ENCODE data around the gene DLG4. TPM values are rescaled to one million over a fixed set of nuclear protein-coding genes. Genes with fewer than 3 reads are reported as not detected.

Gene DLG4
- total and polyA plus RNA-seq, 2 donors (not counting 3 experiments of a cell fraction or from before 2014, with no cell fraction given), result 14.9 to 34.6 TPM

- BruUV-seq (replicated peaks), result TSS peak; percentile 23
- H3K9ac ChIP-seq (replicated peaks; ENCODE audit: extremely low read depth, insufficient read depth, low read length), result no peak overlapping the region
- H3K4me3 ChIP-seq (replicated peaks in 1 of 3; ENCODE audit: insufficient read depth in 1 of 3, low read depth in 1 of 3, low read length in 3 of 3), result no peak overlapping the region
- DNase-seq (ENCODE audit: low read depth, low spot score), result no peak
- FAIRE-seq, result no peak
- H3K4me2 ChIP-seq (ENCODE audit: insufficient read depth, low read length), result peak overlapping the region; percentile 3
- H4K20me1 ChIP-seq (replicated peaks; ENCODE audit: control insufficient read depth, extremely low read depth, insufficient read depth, low read length), result no peaks in the 10 kb centered on the region
- H3K79me2 ChIP-seq (ENCODE audit: control insufficient read depth, insufficient read depth, low read length), result no peaks in the 10 kb centered on the region
- intact Hi-C loops (cut with micrococcal nuclease) (no loop called here), dilution Hi-C loops (cut with MboI; ENCODE audit: extremely low pct_ligation_motif_present, low sequenced_read_pairs) (no loop called here)
- H3K27ac ChIP-seq (ENCODE audit: insufficient read depth, low read depth, low read length), result no peak overlapping the region
- ChIA-PET POLR2A (interaction anchor here (1.0 kb wide), 1 partner anchor 42 kb away, joined by 4 read pairs; no protein-coding TSS in a partner anchor), CTCF (interaction anchor here (0.9 to 1.9 kb wide), 8 partner anchors 10 to 129 kb away, joined by 3 to 27 read pairs (median 6); no protein-coding TSS in a partner anchor)
- H3K4me1 ChIP-seq (ENCODE audit: control insufficient read depth, extremely low read depth, insufficient read depth, low read length), result peaks cover 17% of the 10 kb centered on the region
- no peaks in the 10 kb centered on the region for H3K9me1 ChIP-seq (replicated peaks; ENCODE audit: control insufficient read depth, extremely low read depth, insufficient read depth, low read length)
- no peaks in the 10 kb centered on the region for H3K27me3 ChIP-seq (ENCODE audit: control insufficient read depth in 2 of 2, insufficient read depth in 2 of 2, low read length in 2 of 2)
- TF ChIP-seq EZH2 (IDR thresholded peaks at IDR 0.05; ENCODE audit: borderline replicate concordance, low read depth, low read length, severe bottlenecking) (no peak), GATA2 (IDR thresholded peaks at IDR 0.05; ENCODE audit: insufficient read depth, insufficient read length, low read depth, low read length) (no peak), POLR2A (IDR thresholded peaks at IDR 0.05; ENCODE audit: low read depth, low read length) (no peak), MYC (IDR thresholded peaks at IDR 0.05; ENCODE audit: low read depth, low read length) (no peak), JUN (IDR thresholded peaks at IDR 0.05; ENCODE audit: borderline replicate concordance, insufficient read depth, insufficient read length, low read depth) (no peak)
- TF ChIP-seq, protein P1, sequence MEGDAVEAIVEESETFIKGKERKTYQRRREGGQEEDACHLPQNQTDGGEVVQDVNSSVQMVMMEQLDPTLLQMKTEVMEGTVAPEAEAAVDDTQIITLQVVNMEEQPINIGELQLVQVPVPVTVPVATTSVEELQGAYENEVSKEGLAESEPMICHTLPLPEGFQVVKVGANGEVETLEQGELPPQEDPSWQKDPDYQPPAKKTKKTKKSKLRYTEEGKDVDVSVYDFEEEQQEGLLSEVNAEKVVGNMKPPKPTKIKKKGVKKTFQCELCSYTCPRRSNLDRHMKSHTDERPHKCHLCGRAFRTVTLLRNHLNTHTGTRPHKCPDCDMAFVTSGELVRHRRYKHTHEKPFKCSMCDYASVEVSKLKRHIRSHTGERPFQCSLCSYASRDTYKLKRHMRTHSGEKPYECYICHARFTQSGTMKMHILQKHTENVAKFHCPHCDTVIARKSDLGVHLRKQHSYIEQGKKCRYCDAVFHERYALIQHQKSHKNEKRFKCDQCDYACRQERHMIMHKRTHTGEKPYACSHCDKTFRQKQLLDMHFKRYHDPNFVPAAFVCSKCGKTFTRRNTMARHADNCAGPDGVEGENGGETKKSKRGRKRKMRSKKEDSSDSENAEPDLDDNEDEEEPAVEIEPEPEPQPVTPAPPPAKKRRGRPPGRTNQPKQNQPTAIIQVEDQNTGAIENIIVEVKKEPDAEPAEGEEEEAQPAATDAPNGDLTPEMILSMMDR (IDR thresholded peaks at IDR 0.05; ENCODE audit: extremely low read depth in 1 of 2, insufficient read depth in 1 of 2, low read depth in 1 of 2, low read length in 2 of 2), result no peak
- no peaks in the 10 kb centered on the region for H3K36me3 ChIP-seq (ENCODE audit: control insufficient read depth in 2 of 2, extremely low read depth in 1 of 2, insufficient read depth in 2 of 2, low read length in 2 of 2)
- peak overlapping the region; percentile 67 for H2AFZ ChIP-seq (ENCODE audit: low read depth, low read length)
- H3K9me3 ChIP-seq (replicated peaks; ENCODE audit: control insufficient read depth, insufficient read depth, low read length), result no peaks in the 10 kb centered on the region
Observed at GRCh38 chr17:7174603-7175326, 44.9 kb downstream of the DLG4 start.

All from endothelial cell of umbilical vein (primary cell).